GM23338 (cell line): ENCODE results near the gene FLNB. TPM values are rescaled to one million over a fixed set of nuclear protein-coding genes. Genes with fewer than 3 reads are reported as not detected.

ENCODE experiments used
- ATAC-seq: fragments of 200-7000 bp; cut with Tn5 transposase; 3 replicates; pipeline ENCODE4 v1.9.1; 2020
- DNase-seq: peaks from one replicate; pipeline ENCODE4 v3.0.0-alpha.2; 2015; ENCODE audit warnings: low spot score
- H2AFZ ChIP-seq: fragments of 200-600 bp; sonication (generic); 2 replicates; pipeline ENCODE4 v1.8.0; 2016; ENCODE audit warnings: antibody characterized with exemption, mild to moderate bottlenecking, moderate library complexity
- H3F3A ChIP-seq: fragments of 200-600 bp; sonication (generic); replicated peaks from 2 replicates; pipeline ENCODE4 v1.8.0; 2017; ENCODE audit warnings: antibody characterized with exemption, mixed run types, low read depth
- H3K27ac ChIP-seq: fragments of 200-600 bp; sonication (generic); 2 replicates; pipeline ENCODE4 v1.6.1; 2016; ENCODE audit warnings: low read depth
- H3K27me3 ChIP-seq: fragments of 200-600 bp; sonication (generic); 2 replicates; pipeline ENCODE4 v1.8.0; 2016; ENCODE audit warnings: mild to moderate bottlenecking, mixed run types, moderate library complexity; ENCODE audit not compliant: insufficient read depth
- H3K36me3 ChIP-seq: fragments of 200-600 bp; sonication (generic); 2 replicates; pipeline ENCODE4 v1.8.0; 2016; ENCODE audit warnings: mild to moderate bottlenecking; ENCODE audit not compliant: insufficient read depth
- H3K4me1 ChIP-seq: fragments of 200-600 bp; sonication (generic); 2 replicates; pipeline ENCODE4 v1.8.0; 2016; ENCODE audit warnings: mild to moderate bottlenecking, moderate library complexity; ENCODE audit not compliant: insufficient read depth
- H3K4me2 ChIP-seq: fragments of 200-600 bp; sonication (generic); 2 replicates; pipeline ENCODE4 v1.7.1; 2017; ENCODE audit warnings: mixed run types
- H3K4me3 ChIP-seq: fragments of 200-600 bp; sonication (generic); 2 replicates; pipeline ENCODE4 v1.6.1; 2016; ENCODE audit warnings: mixed run types
- H3K79me2 ChIP-seq: fragments of 200-600 bp; sonication (generic); replicated peaks from 2 replicates; pipeline ENCODE4 v1.8.0; 2017; ENCODE audit warnings: mild to moderate bottlenecking; ENCODE audit not compliant: insufficient read depth
- H3K9me2 ChIP-seq: fragments of 200-600 bp; sonication (generic); 2 replicates; pipeline ENCODE4 v1.8.0; 2017; ENCODE audit not compliant: insufficient read depth
- H4K20me1 ChIP-seq: fragments of 200-600 bp; sonication (generic); replicated peaks from 2 replicates; pipeline ENCODE4 v1.8.0; 2017; ENCODE audit warnings: mild to moderate bottlenecking; ENCODE audit not compliant: insufficient read depth
- H3K27ac Mint-ChIP-seq: 2 replicates; pipeline ENCODE4 v1.8.0; 2020; ENCODE audit warnings: inconsistent platforms, mild to moderate bottlenecking, moderate library complexity, mixed read lengths
- H3K27me3 Mint-ChIP-seq: 3 replicates; pipeline ENCODE4 v1.8.0; 2022; ENCODE audit warnings: low read depth, mild to moderate bottlenecking, moderate library complexity, mixed read lengths, inconsistent platforms; ENCODE audit not compliant: insufficient read depth, poor library complexity
- H3K36me3 Mint-ChIP-seq: 3 replicates; pipeline ENCODE4 v1.8.0; 2021; ENCODE audit warnings: low read depth, mild to moderate bottlenecking, inconsistent platforms, moderate library complexity, mixed read lengths
- H3K4me1 Mint-ChIP-seq: 3 replicates; pipeline ENCODE4 v1.8.0; 2020; ENCODE audit warnings: mild to moderate bottlenecking, inconsistent platforms, mixed read lengths
- H3K4me3 Mint-ChIP-seq: 3 replicates; pipeline ENCODE4 v1.8.0; 2021; ENCODE audit warnings: moderate library complexity, mild to moderate bottlenecking, inconsistent platforms, mixed read lengths
- H3K9me3 Mint-ChIP-seq: 3 replicates; pipeline ENCODE4 v1.8.0; 2020; ENCODE audit warnings: moderate library complexity, mild to moderate bottlenecking, inconsistent platforms, mixed read lengths
- CREB1 ChIP-seq: fragments of 250-450 bp; sonication (Bioruptor Pico); IDR thresholded peaks from 2 replicates; pipeline ENCODE4 v1.5.0; 2020; ENCODE audit warnings: low read depth, mild to moderate bottlenecking, moderate library complexity
- CTCF ChIP-seq, 2 experiments: fragments of 200-600 bp in 1 of 2; sonication (generic) in 1 of 2; conservative IDR thresholded peaks; 2 replicates each; pipeline versions ENCODE4 v1.5.1 to v1.6.1; 2016 to 2017; ENCODE audit warnings: antibody characterized with exemption in 2 of 2, low read depth in 2 of 2, mild to moderate bottlenecking in 2 of 2, moderate library complexity in 1 of 2
- EZH2 ChIP-seq: fragments of 200-600 bp; sonication (generic); IDR thresholded peaks from one replicate; pipeline ENCODE4 v1.8.0; 2017; ENCODE audit warnings: antibody characterized with exemption, mild to moderate bottlenecking, low read depth; ENCODE audit not compliant: unreplicated experiment
- EZH2phosphoT487 ChIP-seq: fragments of 200-600 bp; sonication (generic); IDR thresholded peaks from one replicate; pipeline ENCODE4 v1.8.1; 2018; ENCODE audit warnings: antibody characterized with exemption; ENCODE audit not compliant: unreplicated experiment
- JUNB ChIP-seq: IDR thresholded peaks from one replicate; pipeline ENCODE4 v1.6.1; 2016; ENCODE audit warnings: antibody characterized with exemption; ENCODE audit not compliant: unreplicated experiment
- NANOG ChIP-seq: IDR thresholded peaks from 2 replicates; pipeline ENCODE4 v1.6.1; 2016; ENCODE audit warnings: antibody characterized with exemption, borderline replicate concordance
- POLR2AphosphoS5 ChIP-seq: IDR thresholded peaks from 2 replicates; pipeline ENCODE4 v1.6.1; 2016; ENCODE audit warnings: antibody characterized with exemption, low read depth
- REST ChIP-seq: IDR thresholded peaks from one replicate; pipeline ENCODE4 v1.6.1; 2018; ENCODE audit warnings: antibody characterized with exemption; ENCODE audit not compliant: unreplicated experiment
- STAT1 ChIP-seq: IDR thresholded peaks from one replicate; pipeline ENCODE4 v1.6.1; 2016; ENCODE audit warnings: antibody characterized with exemption; ENCODE audit not compliant: unreplicated experiment
- ZNF114 ChIP-seq: fragments of 250-450 bp; sonication (Bioruptor Pico); IDR thresholded peaks from 2 replicates; pipeline ENCODE4 v1.5.0; 2020; ENCODE audit warnings: mild to moderate bottlenecking, moderate library complexity
- ZNF331 ChIP-seq: fragments of 250-450 bp; sonication (Bioruptor Pico); IDR thresholded peaks from 2 replicates; pipeline ENCODE4 v1.5.0; 2020; ENCODE audit warnings: low read depth, mild to moderate bottlenecking, moderate library complexity
- polyA plus RNA-seq: library from polyadenylated mRNA; unstranded; fragments of >200 nt; fragmentation: Nextera tagmentation; extraction: Ambion mirVana; gene quantifications from 2 replicates; pipeline ENCODE4 v1.2.1, GENCODE V29; 2016
- total RNA-seq: library from RNA; depleted of rRNA; stranded (reverse); fragments of >200 nt; shearing (Covaris generic); gene quantifications from 2 replicates; pipeline ENCODE4 v1.2.3, GENCODE V29; 2014
- TF ChIP-seq, protein P1 (sequence below): IDR thresholded peaks from 2 replicates; pipeline ENCODE4 v1.6.1; 2016; ENCODE audit warnings: antibody characterized with exemption
- TF ChIP-seq, protein P2 (sequence below): fragments of 250-450 bp; sonication (Bioruptor Pico); IDR thresholded peaks from 2 replicates; pipeline ENCODE4 v1.5.0; 2020; ENCODE audit warnings: mild to moderate bottlenecking, moderate library complexity

Gene FLNB
- total and polyA plus RNA-seq, 2 experiments from 2014 or later = 39.7 to 179 TPM

GRCh38 chr3:58102390-58102750, 94.1 kb downstream of the FLNB start:
- peaks cover 42% of the 10 kb centered on the region for H3K36me3 ChIP-seq
- no peaks in the 10 kb centered on the region for H3K9me3 Mint-ChIP-seq
- peaks cover 68% of the 10 kb centered on the region for H3K36me3 Mint-ChIP-seq
- H2AFZ ChIP-seq = no peak overlapping the region
- H3K4me2 ChIP-seq = no peak overlapping the region
- no peak for ATAC-seq
- no peaks in the 10 kb centered on the region for H3K27me3 ChIP-seq
- H3K79me2 ChIP-seq = no peaks in the 10 kb centered on the region
- DNase-seq = no peak
- peaks cover 8% of the 10 kb centered on the region for H4K20me1 ChIP-seq
- no peaks in the 10 kb centered on the region for H3K9me2 ChIP-seq
- no peaks in the 10 kb centered on the region for H3K4me1 Mint-ChIP-seq
- no peak overlapping the region for H3K4me3 ChIP-seq
- TF ChIP-seq, protein P1, sequence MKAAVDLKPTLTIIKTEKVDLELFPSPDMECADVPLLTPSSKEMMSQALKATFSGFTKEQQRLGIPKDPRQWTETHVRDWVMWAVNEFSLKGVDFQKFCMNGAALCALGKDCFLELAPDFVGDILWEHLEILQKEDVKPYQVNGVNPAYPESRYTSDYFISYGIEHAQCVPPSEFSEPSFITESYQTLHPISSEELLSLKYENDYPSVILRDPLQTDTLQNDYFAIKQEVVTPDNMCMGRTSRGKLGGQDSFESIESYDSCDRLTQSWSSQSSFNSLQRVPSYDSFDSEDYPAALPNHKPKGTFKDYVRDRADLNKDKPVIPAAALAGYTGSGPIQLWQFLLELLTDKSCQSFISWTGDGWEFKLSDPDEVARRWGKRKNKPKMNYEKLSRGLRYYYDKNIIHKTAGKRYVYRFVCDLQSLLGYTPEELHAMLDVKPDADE = no peak
- no peak for TF ChIP-seq NANOG
- no peak for TF ChIP-seq JUNB
- TF ChIP-seq, protein P2, sequence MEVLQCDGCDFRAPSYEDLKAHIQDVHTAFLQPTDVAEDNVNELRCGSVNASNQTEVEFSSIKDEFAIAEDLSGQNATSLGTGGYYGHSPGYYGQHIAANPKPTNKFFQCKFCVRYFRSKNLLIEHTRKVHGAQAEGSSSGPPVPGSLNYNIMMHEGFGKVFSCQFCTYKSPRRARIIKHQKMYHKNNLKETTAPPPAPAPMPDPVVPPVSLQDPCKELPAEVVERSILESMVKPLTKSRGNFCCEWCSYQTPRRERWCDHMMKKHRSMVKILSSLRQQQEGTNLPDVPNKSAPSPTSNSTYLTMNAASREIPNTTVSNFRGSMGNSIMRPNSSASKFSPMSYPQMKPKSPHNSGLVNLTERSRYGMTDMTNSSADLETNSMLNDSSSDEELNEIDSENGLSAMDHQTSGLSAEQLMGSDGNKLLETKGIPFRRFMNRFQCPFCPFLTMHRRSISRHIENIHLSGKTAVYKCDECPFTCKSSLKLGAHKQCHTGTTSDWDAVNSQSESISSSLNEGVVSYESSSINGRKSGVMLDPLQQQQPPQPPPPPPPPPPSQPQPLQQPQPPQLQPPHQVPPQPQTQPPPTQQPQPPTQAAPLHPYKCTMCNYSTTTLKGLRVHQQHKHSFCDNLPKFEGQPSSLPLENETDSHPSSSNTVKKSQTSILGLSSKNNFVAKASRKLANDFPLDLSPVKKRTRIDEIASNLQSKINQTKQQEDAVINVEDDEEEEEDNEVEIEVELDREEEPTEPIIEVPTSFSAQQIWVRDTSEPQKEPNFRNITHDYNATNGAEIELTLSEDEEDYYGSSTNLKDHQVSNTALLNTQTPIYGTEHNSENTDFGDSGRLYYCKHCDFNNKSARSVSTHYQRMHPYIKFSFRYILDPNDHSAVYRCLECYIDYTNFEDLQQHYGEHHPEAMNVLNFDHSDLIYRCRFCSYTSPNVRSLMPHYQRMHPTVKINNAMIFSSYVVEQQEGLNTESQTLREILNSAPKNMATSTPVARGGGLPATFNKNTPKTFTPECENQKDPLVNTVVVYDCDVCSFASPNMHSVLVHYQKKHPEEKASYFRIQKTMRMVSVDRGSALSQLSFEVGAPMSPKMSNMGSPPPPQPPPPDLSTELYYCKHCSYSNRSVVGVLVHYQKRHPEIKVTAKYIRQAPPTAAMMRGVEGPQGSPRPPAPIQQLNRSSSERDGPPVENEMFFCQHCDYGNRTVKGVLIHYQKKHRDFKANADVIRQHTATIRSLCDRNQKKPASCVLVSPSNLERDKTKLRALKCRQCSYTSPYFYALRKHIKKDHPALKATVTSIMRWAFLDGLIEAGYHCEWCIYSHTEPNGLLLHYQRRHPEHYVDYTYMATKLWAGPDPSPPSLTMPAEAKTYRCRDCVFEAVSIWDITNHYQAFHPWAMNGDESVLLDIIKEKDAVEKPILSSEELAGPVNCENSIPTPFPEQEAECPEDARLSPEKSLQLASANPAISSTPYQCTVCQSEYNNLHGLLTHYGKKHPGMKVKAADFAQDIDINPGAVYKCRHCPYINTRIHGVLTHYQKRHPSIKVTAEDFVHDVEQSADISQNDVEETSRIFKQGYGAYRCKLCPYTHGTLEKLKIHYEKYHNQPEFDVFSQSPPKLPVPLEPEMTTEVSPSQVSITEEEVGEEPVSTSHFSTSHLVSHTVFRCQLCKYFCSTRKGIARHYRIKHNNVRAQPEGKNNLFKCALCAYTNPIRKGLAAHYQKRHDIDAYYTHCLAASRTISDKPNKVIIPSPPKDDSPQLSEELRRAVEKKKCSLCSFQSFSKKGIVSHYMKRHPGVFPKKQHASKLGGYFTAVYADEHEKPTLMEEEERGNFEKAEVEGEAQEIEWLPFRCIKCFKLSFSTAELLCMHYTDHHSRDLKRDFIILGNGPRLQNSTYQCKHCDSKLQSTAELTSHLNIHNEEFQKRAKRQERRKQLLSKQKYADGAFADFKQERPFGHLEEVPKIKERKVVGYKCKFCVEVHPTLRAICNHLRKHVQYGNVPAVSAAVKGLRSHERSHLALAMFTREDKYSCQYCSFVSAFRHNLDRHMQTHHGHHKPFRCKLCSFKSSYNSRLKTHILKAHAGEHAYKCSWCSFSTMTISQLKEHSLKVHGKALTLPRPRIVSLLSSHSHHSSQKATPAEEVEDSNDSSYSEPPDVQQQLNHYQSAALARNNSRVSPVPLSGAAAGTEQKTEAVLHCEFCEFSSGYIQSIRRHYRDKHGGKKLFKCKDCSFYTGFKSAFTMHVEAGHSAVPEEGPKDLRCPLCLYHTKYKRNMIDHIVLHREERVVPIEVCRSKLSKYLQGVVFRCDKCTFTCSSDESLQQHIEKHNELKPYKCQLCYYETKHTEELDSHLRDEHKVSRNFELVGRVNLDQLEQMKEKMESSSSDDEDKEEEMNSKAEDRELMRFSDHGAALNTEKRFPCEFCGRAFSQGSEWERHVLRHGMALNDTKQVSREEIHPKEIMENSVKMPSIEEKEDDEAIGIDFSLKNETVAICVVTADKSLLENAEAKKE = no peak
- no peak for TF ChIP-seq EZH2
- no peak for TF ChIP-seq STAT1
- TF ChIP-seq EZH2phosphoT487 = no peak
- TF ChIP-seq CTCF (conservative IDR thresholded peaks at IDR 0.05; ENCODE audit: low read depth in 2 of 2) = no peak
- TF ChIP-seq ZNF114 (CRISPR knock-in tag) = no peak
- no peak for TF ChIP-seq CREB1 (CRISPR knock-in tag)
- TF ChIP-seq POLR2AphosphoS5 = no peak
- TF ChIP-seq REST = no peak
- no peak for TF ChIP-seq ZNF331 (CRISPR knock-in tag)
- H3K4me3 Mint-ChIP-seq = no peak overlapping the region
- no peaks in the 10 kb centered on the region for H3F3A ChIP-seq
- H3K27ac Mint-ChIP-seq = no peak overlapping the region
- H3K4me1 ChIP-seq = no peaks in the 10 kb centered on the region
- no peak overlapping the region for H3K27ac ChIP-seq
- no peaks in the 10 kb centered on the region for H3K27me3 Mint-ChIP-seq
